Naive thymus-derived CD8-positive, alpha-beta T cell (primary cell): ENCODE data around the gene GPC6. TPM values are rescaled to one million over a fixed set of nuclear protein-coding genes. Genes with fewer than 3 reads are reported as not detected.
"Not testable (repeated sequence)": the region's sequence is repeated elsewhere in the genome, so short reads cannot be mapped to it uniquely, and the experiment has no call there.

Experiments used
- ATAC-seq, 2 donors: fragments of 150-1000 bp; cut with Tn5 transposase in 1 of 2; sonication (Bioruptor Pico), chemical (Tn5 transposase) in 1 of 2; 1 replicate in 1 of 2; 2 replicates in 1 of 2; pipeline ENCODE4 v1.10.0; 2021; ENCODE audit warnings: mild to moderate bottlenecking in 2 of 2, moderate library complexity in 2 of 2
- POLR2A ChIA-PET: fragments of 350-600 bp; sonication (Branson Sonifier 250); formaldehyde crosslinking; loops from one replicate; lab custom pipeline; 2021; ENCODE audit warnings: antibody characterized with exemption; lab: Charles Lee
- DNase-seq, 10 donors: peaks; one replicate each; pipeline versions ENCODE4 v3.0.0 to v3.0.0-alpha.2; 2020 to 2022
- H3K27ac Mint-ChIP-seq, 10 donors: one replicate each; pipeline ENCODE4 v1.8.0; 2020 to 2022; ENCODE audit warnings: mild to moderate bottlenecking in 10 of 10, mixed read lengths in 10 of 10, moderate library complexity in 4 of 10, inconsistent platforms in 1 of 10
- H3K27me3 Mint-ChIP-seq, 5 donors: one replicate each; pipeline ENCODE4 v1.8.0; 2021 to 2022; ENCODE audit warnings: mixed read lengths in 5 of 5
- H3K36me3 Mint-ChIP-seq, 3 donors: one replicate each; pipeline ENCODE4 v1.8.0; 2020 to 2022; ENCODE audit warnings: mixed read lengths in 3 of 3, mild to moderate bottlenecking in 2 of 3, inconsistent platforms in 1 of 3
- H3K4me1 Mint-ChIP-seq, 4 donors: one replicate each; pipeline ENCODE4 v1.8.0; 2021 to 2022; ENCODE audit warnings: mixed read lengths in 4 of 4
- H3K4me3 Mint-ChIP-seq, 10 donors: one replicate each; pipeline ENCODE4 v1.8.0; 2020 to 2022; ENCODE audit warnings: mild to moderate bottlenecking in 10 of 10, mixed read lengths in 10 of 10, moderate library complexity in 6 of 10, inconsistent platforms in 1 of 10
- H3K9me3 Mint-ChIP-seq, 9 donors: one replicate each; pipeline ENCODE4 v1.8.0; 2020 to 2022; ENCODE audit warnings: mixed read lengths in 9 of 9, mild to moderate bottlenecking in 3 of 9, inconsistent platforms in 1 of 9, moderate library complexity in 1 of 9
- polyA plus RNA-seq, 3 donors: library from polyadenylated mRNA; unstranded; fragments of 300-500 nt; fragmentation: Illumina TruSeq; gene quantifications; one replicate each; pipeline ENCODE4 v1.2.3, GENCODE V29; 2021
- total RNA-seq, 8 experiments: library from RNA in 2 of 8; stranded (reverse) in 2 of 8; gene quantifications; one replicate each; pipeline ENCODE4 v1.2.3 and lab custom pipeline; 2021 to 2026

GPC6 gene
- total and polyA plus RNA-seq, 5 experiments from 2014 or later = not detected

DNA sequence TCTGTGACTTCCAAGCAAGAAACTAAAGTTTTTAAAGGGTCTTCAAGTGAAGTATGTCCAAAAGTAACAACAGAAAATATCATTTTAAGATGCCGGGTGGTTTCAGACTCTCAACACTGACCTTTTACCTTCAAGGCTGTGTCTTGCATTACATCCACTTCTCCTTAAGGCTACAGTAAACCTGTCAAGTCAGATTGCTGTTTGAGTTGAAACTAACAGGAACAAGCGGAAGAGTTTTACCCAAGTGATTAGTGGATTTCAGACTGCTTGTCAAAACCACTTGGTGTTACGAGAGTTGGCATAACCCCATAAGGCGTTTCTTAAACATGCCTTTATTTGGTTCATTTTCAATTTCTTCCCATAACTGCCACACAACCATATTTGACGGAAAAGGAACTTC is 969.8 kb downstream of the GPC6 start:
- DNase-seq (no peak), ATAC-seq (no peak)
- POLR2A ChIA-PET = no interaction called here
- no peak overlapping the region for H3K4me3 Mint-ChIP-seq
- H3K4me1 Mint-ChIP-seq = peaks cover 2 to 12% (median 6%) of the 10 kb centered on the region in 4 donors
- peaks cover 0 to 3% (median 0%) of the 10 kb centered on the region in 3 donors for H3K36me3 Mint-ChIP-seq
- peaks cover 0 to 2% (median 0%) of the 10 kb centered on the region in 9 donors for H3K9me3 Mint-ChIP-seq
- peaks cover 0 to 2% (median 0%) of the 10 kb centered on the region in 5 donors for H3K27me3 Mint-ChIP-seq
- H3K27ac Mint-ChIP-seq = no peak overlapping the region

DNA sequence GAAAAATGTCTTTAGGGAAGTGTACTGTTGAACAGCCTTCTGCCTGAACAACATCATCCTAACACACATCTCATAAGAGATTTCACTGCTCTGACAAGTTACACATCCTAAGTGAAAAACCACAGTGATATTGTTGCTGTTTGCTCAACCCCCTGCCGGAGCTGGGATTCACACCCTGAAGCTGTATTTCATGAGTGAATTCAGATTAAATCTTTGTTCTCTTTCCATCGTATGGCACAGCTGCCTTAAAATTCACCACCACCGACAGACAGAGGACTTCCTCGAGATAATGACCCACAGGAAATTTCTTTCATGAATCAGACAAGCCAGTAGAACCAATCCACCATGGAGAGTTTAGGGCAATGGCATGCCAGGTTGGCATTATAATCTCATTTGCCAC is 972.1 kb downstream of the GPC6 start:
- DNase-seq (no peak), ATAC-seq (no peak)
- Mint-ChIP-seq H3K9me3 (peaks cover 0 to 3% (median 0%) of the 10 kb centered on the region in 9 donors), H3K27me3 (no peaks in the 10 kb centered on the region), H3K4me1 (peaks cover 2 to 7% (median 6%) of the 10 kb centered on the region in 4 donors), H3K4me3 (no peak overlapping the region), H3K27ac (no peak overlapping the region), H3K36me3 (peaks cover 0 to 3% (median 0%) of the 10 kb centered on the region in 3 donors)
- POLR2A ChIA-PET = no interaction called here

DNA sequence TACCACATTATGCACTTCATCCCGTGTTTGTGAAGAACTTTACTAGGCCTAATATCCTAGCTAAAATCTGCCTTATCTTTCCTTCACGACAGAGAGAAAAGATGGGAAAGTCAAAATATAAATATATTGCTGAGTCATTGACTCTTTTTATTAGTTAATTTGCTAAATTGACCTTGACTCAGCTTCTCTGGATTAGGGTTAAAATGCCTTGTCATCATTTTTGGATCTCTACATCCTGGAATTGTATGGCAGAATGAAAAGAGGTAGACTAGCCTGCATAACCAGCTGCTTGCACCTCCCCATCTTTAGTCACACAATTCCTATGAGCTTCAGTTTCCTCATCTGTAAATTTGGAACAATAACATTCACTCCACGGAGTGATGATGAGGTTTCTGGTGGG is 972.5 kb downstream of the GPC6 start:
- H3K4me3 Mint-ChIP-seq = no peak overlapping the region
- peaks cover 2 to 7% (median 6%) of the 10 kb centered on the region in 4 donors for H3K4me1 Mint-ChIP-seq
- H3K9me3 Mint-ChIP-seq = peaks cover 0 to 3% (median 0%) of the 10 kb centered on the region in 9 donors
- POLR2A ChIA-PET = no interaction called here
- ATAC-seq = no peak
- H3K27me3 Mint-ChIP-seq = no peaks in the 10 kb centered on the region
- H3K36me3 Mint-ChIP-seq = peaks cover 0 to 3% (median 0%) of the 10 kb centered on the region in 3 donors
- H3K27ac Mint-ChIP-seq = no peak overlapping the region
- DNase-seq = no peak

DNA sequence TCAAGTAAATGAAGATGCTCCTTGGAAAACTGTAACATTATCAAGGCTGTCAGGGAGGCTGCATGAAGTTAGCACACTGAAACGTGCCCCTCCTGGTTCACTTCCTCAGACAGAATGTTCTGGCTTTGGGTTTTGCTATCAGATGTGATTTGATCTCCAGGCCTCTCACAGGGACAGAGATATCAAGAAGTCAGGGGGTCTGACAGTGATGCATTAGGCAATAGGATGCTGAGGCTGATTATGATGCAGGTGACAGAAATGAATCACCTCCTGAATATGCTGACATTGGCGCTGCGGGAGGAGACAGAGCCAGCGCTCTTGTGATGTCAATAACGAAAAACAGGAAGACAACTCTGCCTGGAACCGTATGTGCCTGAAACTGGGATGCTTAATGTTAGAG is 974.4 kb downstream of the GPC6 start:
- H3K27me3 Mint-ChIP-seq = no peaks in the 10 kb centered on the region
- H3K9me3 Mint-ChIP-seq = peaks cover 0 to 3% (median 0%) of the 10 kb centered on the region in 9 donors
- DNase-seq (no peak), ATAC-seq (no peak)
- peaks cover 0 to 4% (median 1%) of the 10 kb centered on the region in 4 donors for H3K4me1 Mint-ChIP-seq
- no peak overlapping the region for H3K4me3 Mint-ChIP-seq
- POLR2A ChIA-PET = no interaction called here
- H3K27ac Mint-ChIP-seq = no peak overlapping the region
- H3K36me3 Mint-ChIP-seq = peaks cover 0 to 3% (median 0%) of the 10 kb centered on the region in 3 donors

DNA sequence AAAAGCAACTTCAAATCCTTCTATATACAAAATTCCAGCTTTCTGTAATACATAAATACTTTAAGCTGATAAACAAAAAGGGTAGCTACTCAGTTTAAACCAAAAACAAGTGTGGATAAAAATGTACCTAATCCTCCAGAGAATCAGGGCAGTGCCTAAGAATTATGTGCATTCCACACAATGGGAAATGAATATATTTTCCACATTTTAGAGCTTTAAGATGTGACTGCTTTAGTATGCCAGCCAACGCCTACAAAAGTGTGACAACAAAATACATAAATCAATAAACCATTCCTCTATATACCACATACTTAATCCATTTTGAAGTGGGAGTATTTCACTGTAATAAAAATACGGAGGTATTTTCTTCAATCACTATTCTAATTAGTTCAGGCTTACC is 977.6 kb downstream of the GPC6 start:
- no peaks in the 10 kb centered on the region for H3K27me3 Mint-ChIP-seq
- ATAC-seq = no peak
- H3K4me1 Mint-ChIP-seq = no peaks in the 10 kb centered on the region
- peaks cover 0 to 5% (median 0%) of the 10 kb centered on the region in 3 donors for H3K36me3 Mint-ChIP-seq
- H3K4me3 Mint-ChIP-seq = no peak overlapping the region
- POLR2A ChIA-PET = no interaction called here
- H3K27ac Mint-ChIP-seq = no peak overlapping the region
- H3K9me3 Mint-ChIP-seq = peaks cover 0 to 3% (median 0%) of the 10 kb centered on the region in 9 donors
- no peak for DNase-seq

DNA sequence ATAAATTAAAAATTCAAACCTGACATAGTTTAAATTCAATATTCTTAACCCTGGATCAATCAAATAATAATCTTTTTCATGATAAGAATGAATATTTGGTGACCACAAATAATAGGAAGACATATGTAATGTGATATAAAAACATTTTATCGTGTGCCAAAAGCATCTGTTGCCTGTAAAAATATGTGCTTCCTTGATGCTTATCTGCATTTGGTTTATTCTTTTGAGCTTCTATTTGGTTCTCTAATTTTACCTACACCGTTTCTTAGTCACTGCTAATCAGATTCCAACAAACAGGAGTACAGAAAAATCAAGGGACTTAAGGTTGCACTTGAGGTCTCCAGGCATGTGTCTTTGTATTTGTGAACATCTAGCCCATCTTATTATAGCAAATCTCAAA is 978.3 kb downstream of the GPC6 start:
- DNase-seq (no peak), ATAC-seq (no peak)
- no peaks in the 10 kb centered on the region for H3K27me3 Mint-ChIP-seq
- POLR2A ChIA-PET = no interaction called here
- no peaks in the 10 kb centered on the region for H3K4me1 Mint-ChIP-seq
- peaks cover 0 to 5% (median 0%) of the 10 kb centered on the region in 3 donors for H3K36me3 Mint-ChIP-seq
- H3K27ac Mint-ChIP-seq = no peak overlapping the region
- H3K4me3 Mint-ChIP-seq = no peak overlapping the region
- peaks cover 0 to 3% (median 0%) of the 10 kb centered on the region in 9 donors for H3K9me3 Mint-ChIP-seq

DNA sequence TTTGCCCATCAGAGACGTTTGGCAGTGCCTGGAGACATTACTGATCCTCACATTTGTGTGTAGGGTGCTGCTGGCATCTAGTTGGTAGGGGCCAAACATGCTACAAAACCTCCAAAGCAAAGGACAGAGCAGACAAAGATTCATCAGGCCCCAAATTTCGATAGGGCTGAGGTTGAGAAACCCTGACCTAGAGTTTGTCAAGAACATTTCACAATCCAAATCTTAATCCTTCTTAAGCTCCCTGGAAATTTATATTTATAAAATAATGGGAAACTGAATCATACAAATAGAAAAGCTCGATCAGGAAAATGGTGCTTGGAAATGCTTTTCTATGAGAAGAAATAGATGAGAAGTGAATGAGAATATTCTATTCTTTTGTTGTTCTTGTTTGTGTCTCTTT is 979.3 kb downstream of the GPC6 start:
- POLR2A ChIA-PET = no interaction called here
- H3K36me3 Mint-ChIP-seq = peaks cover 0 to 2% (median 0%) of the 10 kb centered on the region in 3 donors
- no peak for ATAC-seq
- H3K4me3 Mint-ChIP-seq = no peak overlapping the region
- no peaks in the 10 kb centered on the region for H3K27me3 Mint-ChIP-seq
- H3K4me1 Mint-ChIP-seq = no peaks in the 10 kb centered on the region
- H3K27ac Mint-ChIP-seq = no peak overlapping the region
- peaks cover 0 to 3% (median 0%) of the 10 kb centered on the region in 9 donors for H3K9me3 Mint-ChIP-seq
- no peak for DNase-seq

DNA sequence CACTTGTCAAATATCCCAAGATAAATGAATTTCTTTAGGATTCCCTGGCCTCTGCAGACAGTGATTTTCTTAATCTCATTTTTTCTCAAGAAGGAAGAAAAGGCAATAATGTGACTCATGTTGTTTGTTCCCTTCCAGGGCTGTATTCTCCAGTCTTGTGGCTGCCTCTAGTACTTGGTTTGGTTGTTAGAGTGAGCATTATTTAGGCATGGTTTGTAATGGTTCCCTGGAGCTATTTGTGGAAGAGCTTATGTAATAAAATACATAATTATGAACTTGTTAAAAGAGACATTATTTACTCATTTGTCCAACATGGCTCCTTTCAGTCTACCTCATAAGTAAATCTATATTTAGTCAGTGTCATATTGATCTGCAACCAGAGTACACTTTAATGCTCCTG is 982.5 kb downstream of the GPC6 start:
- POLR2A ChIA-PET = no interaction called here
- no peaks in the 10 kb centered on the region for H3K4me1 Mint-ChIP-seq
- H3K36me3 Mint-ChIP-seq = peaks cover 0 to 2% (median 0%) of the 10 kb centered on the region in 3 donors
- H3K27me3 Mint-ChIP-seq = no peaks in the 10 kb centered on the region
- no peak overlapping the region for H3K4me3 Mint-ChIP-seq
- H3K27ac Mint-ChIP-seq = no peak overlapping the region
- H3K9me3 Mint-ChIP-seq = no peaks in the 10 kb centered on the region
- DNase-seq (no peak), ATAC-seq (no peak)

DNA sequence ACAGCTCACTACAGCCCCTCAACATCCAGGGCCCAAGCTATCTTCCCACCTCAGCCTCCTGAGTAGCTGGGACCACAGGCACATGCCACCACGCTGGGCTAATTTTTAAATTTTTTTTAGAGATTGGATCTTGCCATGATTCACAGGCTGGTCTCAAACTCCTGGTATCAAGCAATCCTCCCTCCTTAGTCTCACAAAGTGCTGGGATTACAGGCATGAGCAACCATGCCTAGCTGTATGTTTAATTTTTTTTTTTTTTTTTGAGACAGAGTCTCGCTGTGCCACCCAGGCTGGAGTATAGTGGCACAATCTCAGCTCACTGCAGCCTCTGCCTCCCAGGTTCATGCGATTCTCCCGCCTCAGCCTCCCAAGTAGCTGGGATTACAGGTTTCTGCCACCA is 983.3 kb downstream of the GPC6 start:
- DNase-seq, H3K4me3 Mint-ChIP-seq, H3K27me3 Mint-ChIP-seq, H3K9me3 Mint-ChIP-seq, H3K36me3 Mint-ChIP-seq, POLR2A ChIA-PET, H3K4me1 Mint-ChIP-seq, ATAC-seq, H3K27ac Mint-ChIP-seq: not testable (repeated sequence)

DNA sequence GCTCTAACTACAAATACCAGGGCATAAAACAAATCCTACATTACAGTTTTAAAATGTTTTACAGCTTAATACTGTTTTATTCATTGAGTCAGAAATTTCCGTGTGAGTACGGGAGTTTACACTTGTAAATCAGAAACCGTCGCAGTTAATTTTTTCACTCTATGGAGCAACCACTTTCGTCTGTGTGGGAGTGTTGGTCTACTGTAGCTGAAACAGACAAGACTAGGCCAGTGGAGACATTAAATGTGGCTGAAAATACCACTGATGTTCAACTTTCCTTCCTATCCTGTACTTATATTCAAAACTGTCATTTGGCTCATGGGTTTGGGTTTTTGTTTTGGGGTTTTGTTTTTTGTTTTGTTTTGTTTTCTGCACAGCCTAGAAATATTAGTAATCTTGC is 984.2 kb downstream of the GPC6 start:
- H3K4me3 Mint-ChIP-seq = no peak overlapping the region
- H3K4me1 Mint-ChIP-seq = no peaks in the 10 kb centered on the region
- no peak for ATAC-seq
- POLR2A ChIA-PET = no interaction called here
- peaks cover 0 to 2% (median 0%) of the 10 kb centered on the region in 3 donors for H3K36me3 Mint-ChIP-seq
- no peaks in the 10 kb centered on the region for H3K27me3 Mint-ChIP-seq
- peak overlapping the region in 1 of 10 donors; percentile 78 for H3K27ac Mint-ChIP-seq
- no peak for DNase-seq
- no peaks in the 10 kb centered on the region for H3K9me3 Mint-ChIP-seq

DNA sequence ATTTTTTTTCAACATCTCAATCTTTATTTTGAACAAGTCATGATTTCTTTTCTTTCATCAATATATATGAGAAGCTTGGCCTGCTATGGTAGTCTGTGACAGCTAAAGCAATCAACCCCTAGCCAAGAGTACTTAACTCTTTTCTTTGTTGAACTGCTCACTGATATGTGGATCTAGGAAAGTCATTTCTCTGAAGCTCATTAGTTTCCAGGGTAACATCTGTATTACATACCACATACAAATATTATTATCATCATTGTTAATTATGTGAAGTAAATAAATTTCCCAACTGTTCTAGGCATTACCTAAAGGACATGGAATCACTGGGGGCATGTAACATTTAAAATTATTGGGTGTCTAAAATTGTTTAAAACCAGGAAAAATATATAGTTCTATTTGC is 985.6 kb downstream of the GPC6 start:
- Mint-ChIP-seq H3K36me3 (peaks cover 0 to 2% (median 0%) of the 10 kb centered on the region in 3 donors), H3K27me3 (no peaks in the 10 kb centered on the region), H3K9me3 (no peaks in the 10 kb centered on the region), H3K4me1 (no peaks in the 10 kb centered on the region), H3K4me3 (no peak overlapping the region), H3K27ac (no peak overlapping the region)
- POLR2A ChIA-PET = no interaction called here
- DNase-seq = no peak
- no peak for ATAC-seq

DNA sequence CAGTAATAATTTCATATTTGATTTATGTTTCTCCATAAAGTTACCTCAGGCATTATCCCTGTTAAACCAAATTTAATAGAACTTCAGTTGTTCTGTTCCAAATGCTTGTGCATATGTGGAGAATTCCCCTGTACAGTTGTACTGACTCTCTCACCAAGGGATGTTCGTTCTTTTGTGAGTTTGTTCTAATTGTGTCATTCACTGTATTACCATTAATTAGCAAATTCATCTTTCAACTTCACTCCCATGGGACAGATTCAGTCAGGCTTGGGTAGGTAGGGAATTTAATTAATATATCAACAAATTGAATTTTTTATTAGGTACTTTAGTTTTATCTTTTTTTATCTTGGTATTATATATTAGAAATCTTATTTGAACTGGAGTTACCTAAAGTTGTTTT is 987.5 kb downstream of the GPC6 start:
- H3K4me1 Mint-ChIP-seq = peaks cover 0 to 2% (median 0%) of the 10 kb centered on the region in 4 donors
- no peak for ATAC-seq
- H3K4me3 Mint-ChIP-seq = no peak overlapping the region
- H3K36me3 Mint-ChIP-seq = no peaks in the 10 kb centered on the region
- no peak overlapping the region for H3K27ac Mint-ChIP-seq
- no peak for DNase-seq
- H3K27me3 Mint-ChIP-seq = no peaks in the 10 kb centered on the region
- POLR2A ChIA-PET = no interaction called here
- no peaks in the 10 kb centered on the region for H3K9me3 Mint-ChIP-seq

DNA sequence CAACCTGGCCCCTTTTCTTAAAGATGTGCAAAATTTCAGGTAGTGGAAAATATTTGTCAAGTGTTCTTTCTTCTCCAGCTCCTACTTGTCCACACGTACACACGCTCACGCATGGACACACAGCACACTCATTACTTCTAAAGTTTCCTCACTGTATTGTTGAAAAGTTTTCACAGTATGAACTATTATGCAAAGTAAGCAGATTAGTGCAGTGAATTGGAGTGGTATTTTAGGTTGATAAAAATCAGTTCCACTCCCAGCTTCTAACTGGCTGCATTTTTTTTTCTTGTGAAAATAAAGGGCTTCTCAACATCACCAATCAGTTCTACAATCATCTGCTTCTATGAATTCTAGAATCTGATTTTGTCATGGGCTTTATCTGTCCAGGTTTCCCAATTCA is 988.4 kb downstream of the GPC6 start:
- H3K4me3 Mint-ChIP-seq = no peak overlapping the region
- POLR2A ChIA-PET = no interaction called here
- peaks cover 0 to 3% (median 0%) of the 10 kb centered on the region in 4 donors for H3K4me1 Mint-ChIP-seq
- ATAC-seq (no peak), DNase-seq (no peak)
- no peaks in the 10 kb centered on the region for H3K27me3 Mint-ChIP-seq
- H3K9me3 Mint-ChIP-seq = no peaks in the 10 kb centered on the region
- H3K27ac Mint-ChIP-seq = no peak overlapping the region
- no peaks in the 10 kb centered on the region for H3K36me3 Mint-ChIP-seq

DNA sequence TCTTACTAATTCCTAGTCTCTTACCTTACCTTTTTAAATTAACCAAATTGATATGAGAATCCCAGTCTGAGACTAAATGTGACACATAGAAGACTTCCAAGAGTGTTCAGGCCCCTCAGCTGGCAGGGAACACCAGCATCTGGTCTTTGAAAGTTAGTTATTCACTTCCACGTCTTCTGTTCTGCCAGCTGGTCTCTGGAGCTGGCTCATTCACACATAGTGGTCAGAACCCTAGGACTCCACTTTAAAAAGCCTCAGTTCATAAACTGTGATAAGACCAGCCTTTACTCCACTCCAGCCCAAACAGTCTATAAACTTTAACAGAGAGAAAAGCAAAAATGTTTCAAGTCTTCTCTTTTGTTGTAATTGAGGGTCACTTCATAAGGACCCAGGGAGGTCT is 989.9 kb downstream of the GPC6 start:
- POLR2A ChIA-PET = no interaction called here
- Mint-ChIP-seq H3K9me3 (no peaks in the 10 kb centered on the region), H3K4me3 (no peak overlapping the region), H3K36me3 (no peaks in the 10 kb centered on the region), H3K27me3 (no peaks in the 10 kb centered on the region), H3K4me1 (peaks cover 0 to 3% (median 0%) of the 10 kb centered on the region in 4 donors), H3K27ac (no peak overlapping the region)
- ATAC-seq (no peak), DNase-seq (no peak)
